GM08714 (cell line): ENCODE measurements around the gene NLGN3.

Experiments used
- H3K4me3 ChIP-seq: fragments of 200-500 bp; sonication (Bioruptor generic); 2 replicates; pipeline ENCODE4 v1.5.1; 2014; ENCODE audit warnings: mild to moderate bottlenecking, low read length, inconsistent platforms
- ZNF274 ChIP-seq: IDR thresholded peaks from 2 replicates; pipeline ENCODE4 v1.6.1; 2012; ENCODE audit warnings: mild to moderate bottlenecking, low read depth, low read length

NLGN3 gene

DNA sequence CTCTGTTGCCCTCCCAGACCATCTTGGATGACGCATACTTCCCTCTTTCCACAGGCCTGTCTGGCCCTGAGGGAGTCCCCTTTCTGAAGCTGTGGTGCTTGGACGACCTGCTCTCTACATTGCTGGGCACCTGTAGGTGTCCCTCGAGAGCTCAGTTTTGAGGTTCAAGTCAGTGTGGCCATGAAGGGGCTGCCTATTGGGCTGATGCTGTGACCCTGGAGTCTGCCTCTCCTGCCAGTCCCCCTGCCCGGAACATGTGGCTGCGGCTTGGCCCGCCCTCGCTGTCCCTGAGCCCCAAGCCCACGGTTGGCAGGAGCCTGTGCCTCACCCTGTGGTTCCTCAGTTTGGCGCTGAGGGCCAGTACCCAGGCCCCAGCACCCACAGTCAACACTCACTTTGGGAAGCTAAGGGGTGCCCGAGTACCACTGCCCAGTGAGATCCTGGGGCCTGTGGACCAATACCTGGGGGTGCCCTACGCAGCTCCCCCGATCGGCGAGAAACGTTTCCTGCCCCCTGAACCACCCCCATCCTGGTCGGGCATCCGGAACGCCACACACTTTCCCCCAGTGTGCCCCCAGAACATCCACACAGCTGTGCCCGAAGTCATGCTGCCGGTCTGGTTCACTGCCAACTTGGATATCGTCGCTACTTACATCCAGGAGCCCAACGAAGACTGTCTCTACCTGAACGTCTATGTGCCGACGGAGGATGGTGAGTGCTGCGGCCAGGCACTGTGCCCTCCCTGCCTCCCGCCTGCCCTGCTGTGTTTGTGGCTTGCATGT lies 3.0 kb downstream of the NLGN3 start:
- no peak overlapping the region for H3K4me3 ChIP-seq
- TF ChIP-seq ZNF274, result no peak

DNA sequence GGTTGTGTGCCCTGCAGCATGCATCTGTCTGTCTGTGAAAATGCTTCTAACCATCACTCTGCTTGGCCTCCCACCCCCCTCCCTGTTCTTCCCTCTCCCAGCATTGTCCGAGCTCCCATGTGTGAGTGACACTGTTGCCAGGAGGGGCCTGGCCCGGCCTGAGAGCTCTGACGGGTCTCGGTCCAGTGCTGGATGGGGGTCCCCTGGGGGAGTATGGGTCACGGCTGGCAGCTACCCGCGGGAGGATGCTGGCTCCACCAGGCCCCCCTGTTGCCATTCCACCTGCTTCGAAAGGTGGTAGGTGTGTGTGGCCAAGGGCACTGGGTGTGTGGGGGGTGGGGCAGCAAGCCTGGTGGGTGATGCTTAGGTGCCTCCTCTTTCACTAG lies 3.6 kb downstream of the NLGN3 start:
- TF ChIP-seq ZNF274, result no peak

DNA sequence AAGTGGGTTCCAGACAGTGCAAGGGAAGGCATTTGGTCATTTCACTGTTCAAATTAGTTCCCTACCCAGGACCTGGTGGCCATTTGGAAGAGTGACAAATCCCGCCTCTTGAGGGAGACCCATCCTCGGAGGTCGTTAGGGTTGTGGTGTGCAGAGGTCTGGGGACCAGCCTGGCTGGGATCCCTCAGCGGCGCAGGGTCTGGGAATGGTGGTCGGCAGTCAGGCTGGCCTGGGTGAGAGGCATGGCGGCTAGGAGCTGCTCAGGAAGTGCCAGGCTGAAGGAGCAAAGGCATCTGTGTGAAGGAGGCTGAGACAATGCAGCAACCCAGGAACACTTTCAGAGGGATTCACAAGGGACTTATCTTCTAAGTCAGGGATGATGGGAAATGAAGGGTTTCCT lies 6.7 kb downstream of the NLGN3 start:
- TF ChIP-seq ZNF274, result no peak
- H3K4me3 ChIP-seq, result no peak overlapping the region

More for the DNA sequence above, 3.6 kb downstream of the NLGN3 start:
- no peak overlapping the region for H3K4me3 ChIP-seq

DNA sequence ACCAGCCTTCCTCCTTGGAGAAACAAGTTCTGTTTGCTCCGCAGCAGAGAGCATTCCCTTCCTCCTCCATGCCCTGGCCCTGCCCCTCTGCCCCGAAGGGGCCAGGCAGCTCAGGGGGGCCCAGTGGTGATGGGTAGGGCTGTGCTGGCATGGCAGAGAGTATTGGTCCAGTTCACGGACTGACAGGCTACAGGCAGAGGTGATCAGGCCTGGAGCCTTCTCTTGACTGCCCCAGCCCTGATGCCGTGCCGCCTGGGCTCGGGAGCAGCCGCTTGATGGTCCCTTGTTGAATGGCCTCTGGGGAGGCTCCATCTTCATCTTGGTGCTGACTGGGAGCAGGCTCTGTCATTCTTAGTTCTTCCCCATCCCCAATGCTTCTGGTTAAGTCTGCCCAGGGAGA lies 9.6 kb downstream of the NLGN3 start:
- H3K4me3 ChIP-seq, result no peak overlapping the region
- TF ChIP-seq ZNF274, result no peak

DNA sequence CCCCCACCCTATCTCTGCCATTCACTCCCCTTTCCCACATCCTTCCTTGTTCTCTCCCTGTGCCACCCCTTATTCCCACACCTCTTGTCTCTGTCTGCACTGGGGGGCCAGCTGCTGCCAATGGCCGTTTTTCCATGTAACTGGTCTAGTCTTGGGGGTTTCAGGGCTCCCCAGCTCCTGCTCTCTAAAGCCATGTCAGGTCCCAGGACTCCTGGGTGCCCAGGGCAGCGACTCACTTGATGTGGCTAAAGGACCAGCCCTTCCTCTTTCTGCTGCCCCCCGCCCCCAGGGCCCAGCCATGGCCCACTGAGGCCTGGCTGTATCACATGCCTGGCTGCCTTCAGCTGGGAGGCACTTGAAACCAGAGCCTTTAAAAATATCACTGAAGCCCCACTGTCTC lies 10.0 kb downstream of the NLGN3 start:
- H3K4me3 ChIP-seq, result no peak overlapping the region
- no peak for TF ChIP-seq ZNF274

DNA sequence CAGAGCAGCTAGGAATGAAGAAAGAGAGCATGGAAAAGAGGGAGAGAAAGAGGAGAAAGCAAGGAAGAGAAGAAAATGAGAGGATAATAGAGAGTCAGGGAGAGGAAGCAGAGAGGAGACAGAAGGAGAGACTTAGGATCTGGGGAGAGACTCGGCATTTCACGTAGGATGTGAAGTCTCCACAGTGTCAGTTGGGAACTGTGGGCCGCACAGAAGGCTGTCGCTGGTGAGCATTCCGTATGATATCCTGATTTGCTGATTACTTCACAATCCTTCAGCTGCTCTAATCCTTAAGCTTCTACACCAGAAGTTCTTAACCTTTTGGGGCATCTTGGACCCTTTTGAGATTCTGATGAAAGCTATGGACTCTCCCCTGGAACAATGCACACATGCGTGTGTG lies 14.0 kb downstream of the NLGN3 start:
- TF ChIP-seq ZNF274, result no peak
- H3K4me3 ChIP-seq, result no peak overlapping the region

DNA sequence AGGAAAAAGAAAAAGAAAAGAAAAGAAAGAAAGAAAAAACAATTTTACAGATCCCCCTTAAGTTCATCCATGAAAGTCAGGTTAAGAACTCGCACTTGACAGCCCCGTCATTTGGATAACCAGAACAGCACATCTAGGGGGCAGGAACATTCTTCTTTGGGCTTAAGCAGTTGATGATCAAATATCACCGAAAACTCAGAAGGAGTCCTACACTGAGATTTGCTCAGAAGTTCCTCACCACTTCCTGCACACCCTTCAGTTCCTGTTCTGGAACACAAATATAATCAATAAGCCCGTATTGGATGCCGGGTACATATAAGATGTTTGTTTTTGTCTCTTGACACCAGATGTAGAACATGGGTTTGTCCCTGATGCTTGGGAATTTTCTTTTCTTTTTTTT lies 14.7 kb downstream of the NLGN3 start:
- TF ChIP-seq ZNF274, result no peak
- no peak overlapping the region for H3K4me3 ChIP-seq

DNA sequence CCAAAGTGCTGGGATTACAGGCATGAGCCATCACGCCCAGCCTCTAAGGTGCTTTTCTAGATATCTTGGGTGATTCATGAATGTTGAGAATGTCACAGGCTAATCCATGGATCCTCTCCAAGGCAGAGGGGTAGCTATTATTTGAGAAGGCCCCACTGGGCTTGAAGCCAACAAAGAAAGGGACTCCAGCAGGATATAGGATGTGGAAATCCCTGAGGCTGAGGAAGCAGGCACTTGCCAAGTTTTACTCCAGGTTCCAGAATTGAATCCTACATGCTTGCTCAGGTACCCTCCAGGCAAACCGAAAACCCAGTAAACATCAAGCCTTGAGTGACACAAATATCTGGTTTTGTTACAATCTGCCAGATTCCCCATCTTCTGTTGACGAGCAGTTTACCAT lies 15.8 kb downstream of the NLGN3 start:
- no peak for TF ChIP-seq ZNF274
- H3K4me3 ChIP-seq, result no peak overlapping the region

DNA sequence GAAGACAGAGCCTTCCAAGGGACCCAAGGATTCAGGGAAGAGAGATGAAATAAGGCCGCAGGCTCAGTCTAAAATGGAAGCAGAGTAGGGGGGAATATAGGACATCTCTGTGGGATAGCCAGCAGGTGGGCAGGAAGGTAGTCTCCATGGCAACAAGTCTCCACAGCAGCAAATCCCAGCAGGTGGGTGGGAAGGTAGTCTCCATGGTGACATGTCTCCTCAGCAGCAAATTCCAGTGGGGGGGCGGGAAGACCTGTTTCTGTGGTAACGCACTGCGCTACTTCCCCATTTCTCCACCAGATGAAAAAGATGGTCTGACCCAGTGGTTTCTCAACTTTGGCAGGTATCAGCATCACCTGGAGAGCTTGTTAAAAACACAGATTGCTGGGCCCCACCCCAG lies 18.3 kb downstream of the NLGN3 start:
- H3K4me3 ChIP-seq, result no peak overlapping the region
- no peak for TF ChIP-seq ZNF274

DNA sequence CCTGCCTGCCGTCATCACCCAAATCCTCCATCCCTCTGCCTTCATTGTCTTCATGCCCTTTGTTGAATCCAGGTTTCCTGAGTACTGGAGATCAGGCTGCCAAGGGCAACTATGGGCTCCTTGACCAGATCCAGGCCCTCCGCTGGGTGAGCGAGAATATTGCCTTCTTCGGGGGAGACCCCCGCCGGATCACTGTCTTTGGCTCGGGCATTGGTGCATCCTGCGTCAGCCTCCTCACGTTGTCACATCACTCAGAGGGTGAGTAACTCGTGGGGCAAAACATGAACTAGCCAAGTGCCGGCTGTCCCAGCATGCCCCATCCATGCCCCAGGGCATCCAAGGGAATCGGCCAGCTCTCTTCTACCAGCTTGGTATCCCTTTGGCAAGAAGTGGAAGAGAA lies 19.4 kb downstream of the NLGN3 start:
- H3K4me3 ChIP-seq, result no peak overlapping the region
- TF ChIP-seq ZNF274, result no peak

DNA sequence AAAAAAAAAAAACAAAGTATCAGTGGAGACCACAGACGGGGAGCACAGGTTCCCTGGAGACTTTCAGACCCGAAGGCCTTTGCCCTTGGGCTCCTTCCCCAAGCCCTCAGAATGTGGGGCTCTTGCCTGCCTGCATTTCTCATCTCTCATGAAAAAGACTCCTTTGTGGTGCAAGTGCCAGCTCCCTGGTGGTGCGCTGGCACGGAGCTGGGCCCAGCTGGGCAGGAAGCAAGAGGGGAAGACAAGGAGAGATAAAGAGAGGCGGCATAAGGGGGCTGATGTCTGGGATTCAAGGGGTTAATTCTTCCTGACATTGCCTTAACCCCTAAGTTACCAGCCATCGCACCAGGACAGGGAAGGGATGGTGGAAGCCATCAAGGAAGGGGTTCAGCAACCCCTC lies 21.8 kb downstream of the NLGN3 start:
- no peak overlapping the region for H3K4me3 ChIP-seq
- no peak for TF ChIP-seq ZNF274

DNA sequence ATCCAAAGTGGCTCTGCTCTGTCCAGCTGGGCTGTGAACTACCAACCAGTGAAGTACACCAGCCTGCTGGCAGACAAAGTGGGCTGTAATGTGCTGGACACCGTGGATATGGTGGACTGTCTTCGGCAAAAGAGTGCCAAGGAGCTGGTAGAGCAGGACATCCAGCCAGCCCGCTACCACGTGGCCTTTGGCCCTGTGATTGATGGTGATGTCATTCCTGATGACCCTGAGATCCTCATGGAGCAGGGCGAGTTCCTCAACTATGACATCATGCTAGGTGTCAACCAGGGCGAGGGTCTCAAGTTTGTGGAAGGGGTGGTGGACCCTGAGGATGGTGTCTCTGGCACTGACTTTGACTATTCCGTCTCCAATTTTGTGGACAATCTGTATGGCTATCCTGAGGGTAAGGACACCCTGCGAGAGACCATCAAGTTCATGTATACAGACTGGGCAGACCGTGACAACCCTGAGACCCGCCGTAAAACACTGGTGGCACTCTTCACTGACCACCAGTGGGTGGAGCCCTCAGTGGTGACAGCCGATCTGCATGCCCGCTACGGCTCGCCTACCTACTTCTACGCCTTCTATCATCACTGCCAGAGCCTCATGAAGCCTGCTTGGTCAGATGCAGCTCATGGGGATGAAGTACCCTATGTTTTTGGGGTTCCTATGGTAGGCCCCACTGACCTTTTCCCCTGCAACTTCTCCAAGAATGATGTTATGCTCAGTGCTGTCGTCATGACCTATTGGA lies 22.6 kb downstream of the NLGN3 start:
- TF ChIP-seq ZNF274, result no peak

DNA sequence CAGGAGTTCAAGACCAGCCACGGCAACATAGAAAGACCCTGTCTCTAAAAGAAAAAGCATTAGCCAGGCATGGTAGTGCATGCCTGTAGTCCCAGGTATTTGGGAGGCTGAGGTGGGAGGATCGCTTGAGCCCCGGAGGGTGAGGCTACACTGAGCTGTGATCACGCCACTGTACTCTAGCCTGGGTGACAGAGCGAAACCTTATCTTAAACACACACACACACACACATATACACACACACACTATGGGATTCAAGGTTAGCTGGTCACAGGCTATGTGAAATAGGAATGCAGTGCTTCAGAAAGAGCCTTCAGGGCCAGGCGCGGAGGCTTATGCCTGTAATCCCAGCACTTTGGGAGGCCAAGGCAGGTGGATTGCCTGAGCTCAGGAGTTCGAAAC lies 23.5 kb downstream of the NLGN3 start:
- H3K4me3 ChIP-seq, result no peak overlapping the region
- no peak for TF ChIP-seq ZNF274

More for the DNA sequence above, 22.6 kb downstream of the NLGN3 start:
- H3K4me3 ChIP-seq, result no peak overlapping the region

DNA sequence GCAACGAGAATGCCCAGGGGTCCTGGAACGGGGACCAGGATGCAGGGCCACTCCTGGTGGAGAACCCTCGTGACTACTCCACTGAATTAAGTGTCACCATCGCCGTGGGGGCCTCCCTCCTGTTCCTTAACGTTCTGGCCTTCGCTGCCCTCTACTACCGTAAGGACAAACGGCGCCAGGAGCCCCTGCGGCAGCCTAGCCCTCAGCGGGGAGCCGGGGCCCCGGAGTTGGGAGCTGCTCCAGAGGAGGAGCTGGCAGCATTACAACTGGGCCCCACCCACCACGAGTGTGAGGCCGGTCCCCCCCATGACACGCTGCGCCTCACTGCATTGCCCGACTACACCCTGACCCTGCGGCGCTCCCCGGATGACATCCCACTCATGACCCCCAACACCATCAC lies 24.9 kb downstream of the NLGN3 start:
- no peak for TF ChIP-seq ZNF274
- H3K4me3 ChIP-seq, result no peak overlapping the region

DNA sequence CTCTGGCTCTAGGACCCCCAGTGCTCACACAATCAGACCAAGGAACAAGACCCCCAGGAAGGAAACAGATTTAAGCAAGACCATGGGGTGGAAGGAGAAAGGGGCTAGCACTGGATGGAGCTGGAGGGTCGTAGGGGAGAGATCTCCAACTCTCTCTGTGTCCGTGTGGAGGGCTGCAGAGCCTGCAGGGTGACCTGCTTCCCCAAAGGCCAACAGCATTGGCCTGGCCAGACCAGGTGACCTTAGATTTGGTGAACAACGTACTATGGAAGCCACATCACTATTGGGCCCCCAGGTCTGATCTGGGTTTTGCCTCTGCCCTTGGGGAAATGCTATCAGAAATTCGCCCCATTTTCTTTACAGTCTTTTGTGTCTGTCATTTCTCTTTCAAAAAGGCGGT lies 26.0 kb downstream of the NLGN3 start:
- no peak overlapping the region for H3K4me3 ChIP-seq
- no peak for TF ChIP-seq ZNF274

DNA sequence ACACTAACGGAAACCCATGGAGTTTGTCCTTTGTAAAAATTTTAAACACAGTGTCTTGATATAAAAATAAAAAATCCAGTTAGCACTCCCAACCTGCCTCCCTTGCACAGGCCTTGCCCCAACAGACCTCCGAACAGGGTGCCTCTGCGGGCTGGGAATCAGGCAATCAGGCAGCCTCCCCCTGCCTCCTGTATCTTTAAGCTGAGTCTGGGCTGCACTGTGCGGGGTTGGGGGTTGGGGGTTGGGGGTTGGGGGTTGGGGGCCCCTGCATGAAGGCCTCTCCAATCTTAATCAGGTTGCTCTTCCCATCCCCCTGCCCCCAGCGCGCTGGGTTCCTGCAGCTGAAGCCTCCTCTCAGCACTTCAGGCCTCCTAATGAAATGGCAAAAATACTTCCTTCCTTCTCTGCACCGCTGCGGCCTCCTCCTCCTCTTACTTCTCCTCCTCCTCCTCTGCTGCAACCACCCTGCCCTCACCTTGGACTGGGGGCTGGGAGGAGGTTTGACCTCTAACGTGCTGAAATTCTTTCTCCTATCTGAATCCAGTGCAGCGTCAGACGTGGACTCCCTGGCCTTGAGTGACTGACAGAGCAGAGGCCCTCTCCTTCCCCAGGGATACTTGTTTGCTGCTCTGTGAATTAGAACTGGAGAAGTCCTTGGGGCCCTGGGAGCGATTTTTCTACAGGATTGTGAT lies 26.6 kb downstream of the NLGN3 start:
- TF ChIP-seq ZNF274, result no peak
- no peak overlapping the region for H3K4me3 ChIP-seq
